Heart left ventricle (tissue), 16 donors: ENCODE results near the gene TGFBRAP1. TPM values are rescaled to one million over a fixed set of nuclear protein-coding genes. Genes with fewer than 3 reads are reported as not detected.

Source experiments
- ATAC-seq, 4 donors: fragments of 200-7000 bp; cut with Tn5 transposase; one replicate each; pipeline ENCODE4 v1.9.1; 2020 to 2022; ENCODE audit warnings: moderate library complexity in 4 of 4, mild to moderate bottlenecking in 3 of 4, moderate number of reproducible peaks in 1 of 4
- DNase-seq, 5 donors: peaks; one replicate each; pipeline ENCODE4 v3.0.0-alpha.2; 2020
- H3K27ac ChIP-seq, 12 donors: fragments of 200-600 bp; sonication (generic) in 4 of 12; one replicate each; pipeline versions ENCODE4 v1.5.0 to v1.8.0; 2016 to 2022; ENCODE audit warnings: mild to moderate bottlenecking in 2 of 12
- H3K27me3 ChIP-seq, 9 donors: fragments of 200-600 bp; sonication (generic) in 2 of 9; one replicate each; pipeline versions ENCODE4 v1.5.1 to v1.8.0; 2016 to 2022; ENCODE audit warnings: mild to moderate bottlenecking in 3 of 9
- H3K36me3 ChIP-seq, 9 donors: fragments of 200-600 bp; sonication (generic) in 2 of 9; one replicate each; pipeline versions ENCODE4 v1.5.0 to v1.8.0; 2018 to 2022; ENCODE audit warnings: mild to moderate bottlenecking in 2 of 9
- H3K4me1 ChIP-seq, 12 donors: fragments of 200-600 bp; sonication (generic) in 4 of 12; one replicate each; pipeline versions ENCODE4 v1.5.0 to v1.8.0; 2016 to 2022; ENCODE audit warnings: mild to moderate bottlenecking in 3 of 12
- H3K4me3 ChIP-seq, 12 donors: fragments of 200-600 bp; sonication (generic) in 4 of 12; one replicate each; pipeline versions ENCODE4 v1.5.0 to v1.8.0; 2017 to 2022; ENCODE audit warnings: mild to moderate bottlenecking in 9 of 12, moderate library complexity in 4 of 12
- H3K9me3 ChIP-seq, 12 donors: fragments of 200-600 bp; sonication (generic) in 4 of 12; one replicate each; pipeline versions ENCODE4 v1.5.0 to v1.8.0; 2016 to 2022; ENCODE audit warnings: mild to moderate bottlenecking in 1 of 12
- CTCF ChIP-seq, 12 donors: fragments of 200-600 bp; sonication (generic) in 4 of 12; IDR thresholded peaks; one replicate each; pipeline versions ENCODE4 v1.5.0 to v1.8.0; 2018 to 2022; ENCODE audit warnings: antibody characterized with exemption in 12 of 12, mild to moderate bottlenecking in 5 of 12
- POLR2A ChIP-seq, 2 donors: fragments of 450-650 bp; IDR thresholded peaks; one replicate each; pipeline ENCODE4 v1.6.1; 2017; ENCODE audit warnings: antibody characterized with exemption in 2 of 2, mild to moderate bottlenecking in 2 of 2, moderate library complexity in 2 of 2
- WGBS, 4 donors: extraction: QIAGEN DNeasy Blood & Tissue Kit in 2 of 4; methylation state at CpG; one replicate each; pipeline versions ENCODE4 v1.1.5 to v1.1.7; 2013 to 2018; 5-methylcytosine and 5-hydroxymethylcytosine counted together
- intact Hi-C, 10 donors: fragments of 100-400 bp; cut with DNase I; formaldehyde crosslinking; loops; one replicate each; pipeline versions ENCODE4 v1.11.1 to v1.14.2; 2022
- polyA plus RNA-seq, 2 donors: library from polyadenylated mRNA; stranded (reverse); fragments of 200-250 nt; gene quantifications; one replicate each; pipeline ENCODE4 v1.2.3, GENCODE V29; 2013
- total RNA-seq, 9 donors: library from RNA; depleted of rRNA in 2 of 9; stranded (reverse); fragments of >200 nt in 2 of 9; fragmentation: NEBNext Ultra II Directional in 3 of 9; extraction: Animal tissue kit (Norgen Biotek cat#: 25700) in 3 of 9; gene quantifications; one replicate each; pipeline versions ENCODE4 v1.1.0 to v1.2.4, GENCODE V29; 2016 to 2023
- donor health status: ischemic (EF 13 %, LVEDD 7.1; RV severe dilation, severe dysfunction).
- donor health status: healthy with polysubstance abuse.
- donor health status: DM: no; HTN: yes; CAD: no.
- donor health status: DM: no; HTN: no; CAD: no.
- donor health status: ischemic (EF 25% LVEDD 6.9; RV normal size, moderate dysfunction).
- donor health status: ischemic (EF 25% LVEDD 5.7; RV mildly dilated, moderate dysfunction).
- donor health status: healthy.
- donor health status: DM: yes; HTN: yes; CAD: no.
- donor health status: ischemic (EF 35%, LVEDD 5.7; RV mildly dilated, moderate dysfunction).
- donor health status: nonischemic (EF 11% LVEDD 7.7; RV severe dilation, severe dysfunction).
- donor health status: DM: yes; HTN: yes; CAD: no.
- donor health status: PGD.
- donor health status: ischemic (EF 29% LVEDD 5.4; RV normal size, mild dysfunction).
- donor health status: nonischemic (EF 23%, LVEDD 6.1; RV moderate dilation, normal function).

TGFBRAP1 gene
- total and polyA plus RNA-seq, 11 donors = 1.8 to 20.0 (median 10.8) TPM

- no peaks in the 10 kb centered on the region for H3K27me3 ChIP-seq
- TF ChIP-seq CTCF (IDR thresholded peaks at IDR 0.05) (no peak), POLR2A (IDR thresholded peaks at IDR 0.05) (no peak)
- intact Hi-C loops = no loop called here
- H3K36me3 ChIP-seq = peaks cover 0 to 9% (median 1%) of the 10 kb centered on the region in 9 donors
- H3K4me3 ChIP-seq = no peak overlapping the region
- no peak overlapping the region for H3K27ac ChIP-seq
- no peaks in the 10 kb centered on the region for H3K4me1 ChIP-seq
- ATAC-seq (no peak), DNase-seq (no peak)
- H3K9me3 ChIP-seq = no peaks in the 10 kb centered on the region
- WGBS, 4 donors = 85 to 92% (median 90%) methylated on average over 10 of the region's 10 CpGs
Measured at GRCh38 chr2:105258835-105259350, 70.6 kb downstream of the TGFBRAP1 start.

GRCh38 chr2:105257981-105258380 is 71.6 kb downstream of the TGFBRAP1 start:
- Histone ChIP-seq H3K9me3 (no peaks in the 10 kb centered on the region), H3K27me3 (no peaks in the 10 kb centered on the region), H3K4me3 (no peak overlapping the region), H3K27ac (no peak overlapping the region), H3K4me1 (no peaks in the 10 kb centered on the region), H3K36me3 (peaks cover 0 to 2% (median 0%) of the 10 kb centered on the region in 9 donors)
- WGBS, 4 donors = 79 to 92% (median 87%) methylated on average over 3 of the region's 3 CpGs
- TF ChIP-seq CTCF (IDR thresholded peaks at IDR 0.05) (no peak), POLR2A (IDR thresholded peaks at IDR 0.05) (no peak)
- no peak for DNase-seq
- no peak for ATAC-seq
- intact Hi-C loops = no loop called here

- no peaks in the 10 kb centered on the region for H3K36me3 ChIP-seq
- H3K4me3 ChIP-seq = no peak overlapping the region
- no peaks in the 10 kb centered on the region for H3K4me1 ChIP-seq
- intact Hi-C loops = no loop called here
- TF ChIP-seq POLR2A (IDR thresholded peaks at IDR 0.05) = no peak
- TF ChIP-seq CTCF (IDR thresholded peaks at IDR 0.05) = no peak
- WGBS, 4 donors = 56 to 73% (median 65%) methylated on average over 11 of the region's 11 CpGs
- no peak overlapping the region for H3K27ac ChIP-seq
- ATAC-seq = no peak
- H3K9me3 ChIP-seq = no peaks in the 10 kb centered on the region
- DNase-seq = no peak
- no peaks in the 10 kb centered on the region for H3K27me3 ChIP-seq
Measured at GRCh38 chr2:105256431-105257047, 73.0 kb downstream of the TGFBRAP1 start.

- Histone ChIP-seq H3K4me1 (no peaks in the 10 kb centered on the region), H3K4me3 (no peak overlapping the region), H3K27ac (no peak overlapping the region), H3K9me3 (no peaks in the 10 kb centered on the region), H3K36me3 (no peaks in the 10 kb centered on the region), H3K27me3 (no peaks in the 10 kb centered on the region)
- 81 to 88% (median 84%) methylated on average over 2 of the region's 2 CpGs for WGBS, 4 donors
- ATAC-seq (no peak), DNase-seq (no peak)
- TF ChIP-seq CTCF (IDR thresholded peaks at IDR 0.05) (no peak), POLR2A (IDR thresholded peaks at IDR 0.05) (no peak)
- intact Hi-C loops = no loop called here
Measured at GRCh38 chr2:105255979-105256378, 73.6 kb downstream of the TGFBRAP1 start.
